Activated naive CD8-positive, alpha-beta T cell treated with anti-CD3 and anti-CD28 coated beads for 36 hours (primary cell): Measurements from ENCODE around the gene PCK2. TPM values are rescaled to one million over a fixed set of nuclear protein-coding genes. Genes with fewer than 3 reads are reported as not detected.
A peak's percentile ranks its signal among the peaks of the same experiment; 100 is the strongest.

Experiments
- DNase-seq: peaks from one replicate; pipeline ENCODE4 v3.0.0; 2021
- H3K27ac Mint-ChIP-seq: one replicate; pipeline ENCODE4 v1.8.0; 2022; ENCODE audit warnings: mild to moderate bottlenecking, moderate library complexity, mixed read lengths
- H3K27me3 Mint-ChIP-seq: one replicate; pipeline ENCODE4 v1.8.0; 2022; ENCODE audit warnings: mild to moderate bottlenecking, mixed read lengths
- H3K36me3 Mint-ChIP-seq: one replicate; pipeline ENCODE4 v1.8.0; 2021; ENCODE audit warnings: mild to moderate bottlenecking, mixed read lengths
- H3K4me1 Mint-ChIP-seq: one replicate; pipeline ENCODE4 v1.8.0; 2021; ENCODE audit warnings: mixed read lengths
- H3K4me3 Mint-ChIP-seq: one replicate; pipeline ENCODE4 v1.8.0; 2022; ENCODE audit warnings: mild to moderate bottlenecking, moderate library complexity, mixed read lengths
- H3K9me3 Mint-ChIP-seq: one replicate; pipeline ENCODE4 v1.8.0; 2022; ENCODE audit warnings: mixed read lengths
- total RNA-seq, 2 experiments: library from RNA; stranded (reverse); gene quantifications; one replicate each; pipeline ENCODE4 v1.2.3, GENCODE V29; 2021

The PCK2 gene
- total RNA-seq, 2 experiments from 2014 or later = 110 TPM

DNA sequence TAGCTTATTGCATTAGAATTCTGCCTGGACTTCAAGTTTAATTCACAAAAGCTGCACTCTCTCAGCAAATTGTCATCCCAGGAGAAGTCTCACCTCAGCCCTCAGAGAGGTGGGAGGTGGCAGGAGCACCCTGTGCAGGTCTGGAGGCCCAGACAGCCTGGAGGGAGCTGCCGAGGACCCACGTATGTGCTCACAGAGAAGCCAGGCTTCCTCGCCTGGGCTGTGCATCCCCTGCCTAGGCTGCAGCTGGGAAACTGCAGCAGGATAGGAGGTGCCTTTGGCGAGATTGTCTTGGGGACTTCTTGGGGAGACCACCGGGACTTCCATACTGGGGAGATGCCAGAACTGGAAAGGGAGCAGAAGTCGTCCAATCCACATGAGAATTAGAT is 14.0 kb upstream of the PCK2 start:
- Mint-ChIP-seq H3K27me3 (no peaks in the 10 kb centered on the region), H3K9me3 (no peaks in the 10 kb centered on the region), H3K27ac (no peak overlapping the region), H3K36me3 (no peaks in the 10 kb centered on the region), H3K4me1 (peaks cover 19% of the 10 kb centered on the region), H3K4me3 (peak overlapping the region; percentile 74)
- DNase-seq = no peak

DNA sequence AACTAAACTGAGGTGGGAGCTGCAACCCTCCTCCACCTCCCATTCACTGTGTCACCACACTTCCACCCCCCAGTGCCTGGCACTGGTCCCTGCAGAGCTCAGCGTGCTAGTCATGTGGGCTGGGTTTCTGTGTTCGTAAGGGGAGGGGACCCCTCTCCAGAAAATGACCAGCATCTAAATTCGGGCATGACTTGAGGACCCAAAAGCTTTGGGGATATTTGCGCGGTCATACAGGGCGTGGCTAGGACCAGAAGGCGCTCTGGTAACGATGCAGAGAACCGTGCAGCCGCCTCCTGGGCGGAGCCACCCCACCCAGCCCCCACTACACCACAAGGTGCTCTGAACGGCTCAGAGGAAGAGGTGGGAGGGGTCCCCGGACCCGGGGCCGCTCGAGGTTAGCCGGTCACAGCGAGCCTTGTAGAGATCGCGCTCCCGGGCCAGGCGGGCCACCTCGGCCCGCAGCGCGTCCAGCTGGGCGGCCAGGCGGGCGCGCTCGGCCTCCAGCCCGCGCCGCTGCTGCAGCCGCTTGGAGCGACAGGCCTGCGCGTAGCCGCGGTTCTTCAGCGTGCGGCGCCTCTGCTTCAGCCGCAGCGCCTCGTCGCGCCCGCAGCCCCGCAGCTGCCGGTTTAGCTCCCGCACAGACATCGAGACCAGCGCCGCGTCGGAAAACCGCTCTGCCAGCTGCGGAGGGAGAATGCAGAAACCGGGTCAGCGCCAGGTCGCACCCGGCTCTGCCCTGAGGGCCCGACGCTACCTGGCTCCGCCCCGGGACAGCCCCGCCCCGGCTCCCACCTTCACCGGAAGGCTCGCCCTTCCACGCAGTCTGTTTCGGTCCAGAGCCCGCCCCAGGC is 13.0 kb upstream of the PCK2 start:
- peaks cover 16% of the 10 kb centered on the region for H3K4me1 Mint-ChIP-seq
- H3K4me3 Mint-ChIP-seq = peak overlapping the region; percentile 74
- H3K27ac Mint-ChIP-seq = peak overlapping the region; percentile 53
- H3K9me3 Mint-ChIP-seq = no peaks in the 10 kb centered on the region
- H3K36me3 Mint-ChIP-seq = no peaks in the 10 kb centered on the region
- no peaks in the 10 kb centered on the region for H3K27me3 Mint-ChIP-seq
- DNase-seq = peak; percentile 76

DNA sequence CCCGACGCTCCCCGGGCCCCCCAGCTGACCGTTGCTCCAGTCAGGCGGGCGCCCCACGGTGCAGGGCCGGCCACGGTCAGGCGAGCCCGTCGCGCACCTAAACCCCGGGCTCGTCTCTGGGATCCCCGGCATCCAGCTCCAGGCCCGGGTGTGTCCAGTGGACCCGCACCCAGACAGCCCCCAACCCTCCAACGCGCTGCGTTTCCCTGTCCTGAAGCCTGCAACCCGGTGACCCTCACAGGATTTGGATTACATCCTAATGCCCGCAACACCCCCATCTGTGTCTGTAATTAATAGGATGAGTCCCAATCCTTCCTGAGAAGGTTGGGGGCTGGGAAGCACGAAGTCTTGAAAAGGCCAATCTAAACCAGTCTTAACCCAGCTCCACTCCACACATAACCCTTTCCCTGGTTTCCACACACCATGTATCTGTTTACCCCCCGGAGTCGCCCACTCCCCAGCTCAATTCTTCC is 12.3 kb upstream of the PCK2 start:
- no peak for DNase-seq
- H3K4me3 Mint-ChIP-seq = peak overlapping the region; percentile 72
- H3K27me3 Mint-ChIP-seq = no peaks in the 10 kb centered on the region
- no peaks in the 10 kb centered on the region for H3K36me3 Mint-ChIP-seq
- H3K27ac Mint-ChIP-seq = no peak overlapping the region
- peaks cover 16% of the 10 kb centered on the region for H3K4me1 Mint-ChIP-seq
- no peaks in the 10 kb centered on the region for H3K9me3 Mint-ChIP-seq

DNA sequence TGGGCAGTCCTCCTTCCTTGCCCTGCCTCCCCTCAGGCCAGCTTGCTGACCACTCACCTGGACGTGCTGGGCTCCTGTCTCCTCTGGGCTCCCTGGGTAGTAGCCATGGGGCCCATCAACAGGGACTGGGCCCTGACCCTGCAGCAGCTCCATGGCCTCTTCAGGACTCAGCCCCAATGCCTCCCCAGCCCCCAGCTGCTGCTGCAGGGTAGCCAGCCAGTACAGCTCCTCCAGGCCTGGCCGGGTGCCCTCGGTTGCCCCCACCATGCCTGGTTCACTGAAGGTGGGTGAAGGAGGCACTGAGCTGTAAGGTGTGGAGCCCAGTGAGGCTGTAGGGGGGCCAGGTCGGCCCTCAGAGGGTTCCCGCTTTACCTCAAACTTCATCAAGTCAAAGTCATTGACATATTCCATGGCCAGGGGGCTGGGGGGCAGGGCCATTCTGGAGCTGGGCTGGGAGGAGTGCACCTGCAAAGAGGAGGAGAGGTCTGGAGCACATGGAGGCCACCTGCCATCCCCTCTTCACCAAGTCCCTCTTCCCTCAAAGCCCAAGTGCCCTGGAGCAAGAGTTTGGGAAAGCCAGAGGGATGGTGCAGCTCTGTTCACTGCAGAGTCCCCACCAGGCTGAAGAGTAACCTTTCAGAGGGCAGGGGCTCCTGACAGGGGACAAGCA is 11.6 kb upstream of the PCK2 start:
- Mint-ChIP-seq H3K9me3 (no peaks in the 10 kb centered on the region), H3K27me3 (no peaks in the 10 kb centered on the region), H3K27ac (no peak overlapping the region), H3K4me3 (peak overlapping the region; percentile 72), H3K4me1 (peaks cover 16% of the 10 kb centered on the region), H3K36me3 (no peaks in the 10 kb centered on the region)
- no peak for DNase-seq

DNA sequence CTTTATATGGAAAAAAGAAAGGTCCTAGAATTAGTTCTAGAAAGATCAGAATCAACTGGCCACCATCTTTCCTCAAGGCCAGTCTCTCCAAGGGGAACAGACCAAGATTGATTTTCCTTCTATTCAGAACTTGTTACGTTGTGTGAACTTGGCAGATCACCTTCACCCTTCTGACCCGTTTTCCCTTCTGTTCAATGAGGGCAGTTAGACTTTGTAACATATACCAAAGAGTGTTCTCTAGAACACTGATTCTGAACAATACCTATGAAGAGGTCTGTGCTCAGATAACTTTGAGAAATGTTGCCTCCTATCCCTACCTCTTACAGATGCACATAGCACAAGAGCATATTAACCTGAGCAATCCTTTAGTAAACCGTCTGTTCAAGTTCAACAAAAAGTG is 10.6 kb upstream of the PCK2 start:
- H3K36me3 Mint-ChIP-seq = no peaks in the 10 kb centered on the region
- H3K27ac Mint-ChIP-seq = no peak overlapping the region
- DNase-seq = no peak
- H3K9me3 Mint-ChIP-seq = no peaks in the 10 kb centered on the region
- no peaks in the 10 kb centered on the region for H3K27me3 Mint-ChIP-seq
- H3K4me3 Mint-ChIP-seq = no peak overlapping the region
- peaks cover 16% of the 10 kb centered on the region for H3K4me1 Mint-ChIP-seq

DNA sequence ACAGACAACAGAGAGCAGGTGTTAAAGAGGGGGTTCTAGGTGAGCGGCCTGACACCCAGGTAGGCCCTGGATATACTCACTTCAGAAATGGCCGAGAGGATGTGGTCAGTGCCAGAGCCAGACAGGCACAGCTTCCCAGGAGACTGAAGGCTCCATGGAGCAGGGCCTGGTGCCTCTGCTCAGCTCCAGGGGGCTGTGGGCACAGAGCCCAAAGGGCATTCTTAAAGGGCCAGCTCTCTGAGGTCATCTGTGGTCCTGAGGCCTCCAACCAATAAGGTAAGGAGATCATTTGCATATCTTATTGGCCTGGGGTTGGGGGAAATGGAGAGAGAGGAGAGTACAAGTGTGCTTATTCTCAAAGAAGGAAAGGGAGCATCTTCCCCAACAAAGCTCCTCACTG is 9.7 kb upstream of the PCK2 start:
- Mint-ChIP-seq H3K9me3 (no peaks in the 10 kb centered on the region), H3K4me3 (no peak overlapping the region), H3K27me3 (no peaks in the 10 kb centered on the region), H3K27ac (no peak overlapping the region), H3K36me3 (no peaks in the 10 kb centered on the region), H3K4me1 (peaks cover 16% of the 10 kb centered on the region)
- DNase-seq = no peak

DNA sequence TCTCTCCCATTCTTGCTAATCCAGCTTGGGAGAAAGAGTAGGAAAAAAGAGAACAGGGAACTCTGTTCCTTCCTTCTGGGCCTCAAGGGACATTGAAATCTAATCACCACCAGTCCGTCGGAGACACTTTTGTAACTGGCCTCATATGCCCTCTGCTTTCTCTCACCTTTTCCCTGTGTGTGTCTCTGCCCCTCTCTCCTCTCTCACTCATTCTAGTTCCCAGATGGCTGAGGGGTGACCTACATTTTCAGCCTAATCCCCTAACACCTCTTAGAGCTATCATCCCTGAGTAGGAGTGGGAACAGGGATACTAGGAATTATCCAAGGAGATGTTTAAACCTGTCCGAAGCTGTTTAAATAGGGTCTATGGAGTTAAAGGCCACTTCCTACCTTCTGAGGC is 8.9 kb upstream of the PCK2 start:
- Mint-ChIP-seq H3K4me3 (no peak overlapping the region), H3K27ac (no peak overlapping the region), H3K27me3 (no peaks in the 10 kb centered on the region), H3K9me3 (no peaks in the 10 kb centered on the region), H3K4me1 (peaks cover 16% of the 10 kb centered on the region), H3K36me3 (no peaks in the 10 kb centered on the region)
- no peak for DNase-seq

DNA sequence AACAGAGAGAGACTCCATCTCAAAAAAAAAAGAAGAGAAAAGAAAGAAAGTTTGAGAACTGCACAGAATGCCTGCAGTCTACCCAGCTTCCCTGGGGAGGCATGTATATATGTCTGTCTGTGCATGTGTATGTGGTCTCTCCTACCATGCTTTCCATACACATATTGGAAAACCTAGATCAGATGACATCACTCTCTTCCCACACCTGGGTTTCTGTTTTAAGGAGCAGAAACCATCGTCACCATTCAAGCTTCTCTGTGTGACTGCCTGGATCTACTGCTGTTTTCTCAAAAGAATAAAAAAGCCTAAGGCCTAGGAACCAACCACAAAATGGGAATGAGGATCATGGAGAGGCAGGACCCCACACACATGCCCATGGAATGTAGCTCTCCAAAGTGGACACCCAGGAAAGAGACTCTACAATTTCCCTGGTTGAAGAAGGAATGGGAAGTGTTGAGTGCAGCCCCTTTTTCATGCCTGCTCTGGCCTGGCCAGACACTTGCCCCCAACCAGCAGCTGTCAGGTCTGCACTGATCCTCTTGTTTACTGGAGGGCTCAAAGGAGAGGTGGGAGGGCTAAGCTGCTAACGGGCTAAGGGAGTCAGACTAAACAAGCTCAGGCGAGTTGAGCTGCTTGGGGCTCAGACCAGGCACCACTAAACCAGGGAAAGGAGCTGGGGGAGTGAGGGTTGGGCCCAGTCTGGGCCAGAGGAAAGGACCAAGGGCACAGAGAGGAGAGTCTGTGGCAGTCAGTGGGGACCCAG is 7.7 kb upstream of the PCK2 start:
- Mint-ChIP-seq H3K27me3 (no peaks in the 10 kb centered on the region), H3K27ac (no peak overlapping the region), H3K4me3 (no peak overlapping the region), H3K36me3 (no peaks in the 10 kb centered on the region), H3K9me3 (no peaks in the 10 kb centered on the region), H3K4me1 (peaks cover 15% of the 10 kb centered on the region)
- no peak for DNase-seq

DNA sequence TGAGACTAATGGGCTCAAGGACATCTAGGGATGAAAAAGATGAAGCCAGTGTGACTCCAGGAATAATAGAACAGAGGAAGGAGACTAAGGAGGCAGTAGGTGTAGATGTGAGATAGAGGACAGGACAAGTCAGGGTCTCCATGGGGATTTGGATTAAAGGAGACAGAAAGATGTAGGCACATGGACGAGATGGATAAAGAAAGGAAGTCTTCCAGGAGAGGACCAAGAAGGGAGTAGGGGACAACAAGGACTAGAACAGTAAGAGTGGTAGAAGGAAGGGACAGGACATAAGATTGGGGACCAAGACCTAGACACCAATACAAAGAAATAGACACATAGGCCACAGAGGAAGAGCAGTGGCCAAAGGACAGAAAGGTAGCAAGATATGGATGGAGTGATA is 7.1 kb upstream of the PCK2 start:
- peaks cover 12% of the 10 kb centered on the region for H3K4me1 Mint-ChIP-seq
- H3K36me3 Mint-ChIP-seq = no peaks in the 10 kb centered on the region
- H3K9me3 Mint-ChIP-seq = no peaks in the 10 kb centered on the region
- DNase-seq = no peak
- no peak overlapping the region for H3K27ac Mint-ChIP-seq
- no peaks in the 10 kb centered on the region for H3K27me3 Mint-ChIP-seq
- H3K4me3 Mint-ChIP-seq = no peak overlapping the region

DNA sequence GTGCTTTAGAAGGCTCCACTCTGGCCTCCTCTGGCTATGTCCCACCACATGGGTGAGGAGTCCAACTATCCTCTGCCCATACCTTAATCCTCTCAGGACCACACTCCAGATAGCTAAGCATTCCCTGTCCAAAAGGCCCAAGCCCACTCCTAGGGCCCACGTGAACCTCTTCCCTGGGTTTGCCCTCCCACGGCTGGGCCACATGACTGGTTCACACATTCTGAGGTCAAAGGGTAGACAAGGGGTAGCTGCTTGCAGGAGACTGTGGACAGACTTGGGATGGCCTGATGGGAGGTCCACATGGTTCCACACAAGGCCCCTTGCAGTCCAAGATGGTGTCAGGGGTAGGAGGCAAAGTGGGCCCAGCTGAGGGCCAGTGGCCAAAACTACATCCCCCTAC is 6.0 kb upstream of the PCK2 start:
- Mint-ChIP-seq H3K27ac (no peak overlapping the region), H3K9me3 (no peaks in the 10 kb centered on the region), H3K4me1 (peaks cover 12% of the 10 kb centered on the region), H3K27me3 (no peaks in the 10 kb centered on the region), H3K36me3 (no peaks in the 10 kb centered on the region), H3K4me3 (no peak overlapping the region)
- no peak for DNase-seq

DNA sequence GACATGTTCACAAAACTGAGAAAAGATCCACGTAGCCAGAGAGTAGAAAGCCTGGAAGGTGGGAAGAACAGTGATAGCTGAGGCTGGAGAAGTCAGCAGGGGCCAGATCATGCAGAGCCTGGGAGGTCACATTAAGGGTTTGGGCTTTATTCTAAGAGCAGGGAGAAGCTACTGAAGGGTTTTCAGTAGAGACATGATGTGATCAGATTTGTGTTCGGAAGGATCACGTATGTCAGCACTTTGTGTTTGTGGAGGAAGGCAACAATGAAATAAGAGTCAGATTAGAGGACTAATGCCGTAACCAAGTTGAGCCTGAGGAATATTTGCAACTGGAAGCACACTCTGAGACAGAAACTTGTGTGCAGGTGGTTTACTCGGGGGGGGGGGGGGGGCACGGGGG is 4.2 kb upstream of the PCK2 start:
- H3K27me3 Mint-ChIP-seq = no peaks in the 10 kb centered on the region
- no peak overlapping the region for H3K27ac Mint-ChIP-seq
- peaks cover 3% of the 10 kb centered on the region for H3K36me3 Mint-ChIP-seq
- H3K4me3 Mint-ChIP-seq = no peak overlapping the region
- DNase-seq = no peak
- H3K4me1 Mint-ChIP-seq = peaks cover 20% of the 10 kb centered on the region
- H3K9me3 Mint-ChIP-seq = no peaks in the 10 kb centered on the region

DNA sequence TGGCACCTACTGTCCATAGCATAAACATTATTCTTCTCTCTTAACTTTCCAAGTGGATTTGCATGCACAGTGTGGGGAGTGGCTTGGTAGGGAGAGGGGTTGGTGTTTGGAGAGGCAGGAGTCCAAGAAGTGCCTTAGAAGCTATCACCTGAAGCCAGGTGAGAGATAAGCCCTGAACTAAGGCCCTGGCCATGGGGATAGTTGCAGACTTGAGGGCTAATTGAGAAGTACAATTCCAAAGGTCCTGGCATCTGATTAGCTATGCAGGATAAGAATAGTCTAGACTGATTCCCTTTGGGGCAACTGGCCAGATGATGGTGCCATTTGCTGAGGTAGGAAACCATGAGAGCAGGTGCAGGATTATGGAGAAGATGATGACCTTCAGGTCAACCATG is 2.0 kb upstream of the PCK2 start:
- Mint-ChIP-seq H3K27me3 (no peaks in the 10 kb centered on the region), H3K9me3 (no peaks in the 10 kb centered on the region), H3K27ac (no peak overlapping the region), H3K36me3 (peaks cover 21% of the 10 kb centered on the region), H3K4me3 (no peak overlapping the region), H3K4me1 (peaks cover 33% of the 10 kb centered on the region)
- DNase-seq = no peak

DNA sequence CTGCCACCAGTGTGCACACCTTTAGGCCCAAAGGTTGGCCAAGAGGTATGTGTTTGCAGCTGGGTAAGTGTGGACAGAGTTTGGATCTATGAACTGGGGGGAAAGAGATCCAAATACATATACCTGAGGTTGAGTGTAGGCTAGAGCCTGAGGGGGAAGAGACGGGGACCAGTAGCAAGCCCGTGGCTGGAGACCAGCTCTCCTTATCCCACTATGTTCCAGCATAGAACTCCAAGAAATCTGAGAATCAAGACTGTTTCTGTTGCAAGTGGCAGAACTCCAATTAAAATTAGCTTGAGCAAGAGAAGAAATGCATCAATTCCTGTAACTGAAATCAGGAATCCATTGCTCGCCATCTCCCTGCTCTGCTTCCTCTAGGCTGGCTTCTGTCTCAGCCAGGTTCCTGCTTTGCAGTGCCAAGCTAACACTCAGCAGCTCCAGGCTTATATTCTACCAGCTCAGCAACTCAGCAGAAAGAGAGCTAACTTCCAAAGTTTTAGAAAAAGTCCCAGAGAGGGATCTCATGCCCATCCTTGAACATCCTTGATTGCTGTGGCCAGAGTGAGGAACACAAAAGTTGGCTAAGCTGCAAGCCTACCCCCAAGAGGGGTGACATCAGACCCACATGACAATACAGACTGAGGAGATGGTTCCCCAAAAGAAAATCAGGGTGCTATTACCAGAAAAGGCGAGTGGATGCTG is 1.5 kb upstream of the PCK2 start:
- no peaks in the 10 kb centered on the region for H3K9me3 Mint-ChIP-seq
- H3K4me1 Mint-ChIP-seq = peaks cover 33% of the 10 kb centered on the region
- peaks cover 21% of the 10 kb centered on the region for H3K36me3 Mint-ChIP-seq
- peak overlapping the region; percentile 96 for H3K4me3 Mint-ChIP-seq
- H3K27me3 Mint-ChIP-seq = no peaks in the 10 kb centered on the region
- DNase-seq = no peak
- H3K27ac Mint-ChIP-seq = peak overlapping the region; percentile 98

DNA sequence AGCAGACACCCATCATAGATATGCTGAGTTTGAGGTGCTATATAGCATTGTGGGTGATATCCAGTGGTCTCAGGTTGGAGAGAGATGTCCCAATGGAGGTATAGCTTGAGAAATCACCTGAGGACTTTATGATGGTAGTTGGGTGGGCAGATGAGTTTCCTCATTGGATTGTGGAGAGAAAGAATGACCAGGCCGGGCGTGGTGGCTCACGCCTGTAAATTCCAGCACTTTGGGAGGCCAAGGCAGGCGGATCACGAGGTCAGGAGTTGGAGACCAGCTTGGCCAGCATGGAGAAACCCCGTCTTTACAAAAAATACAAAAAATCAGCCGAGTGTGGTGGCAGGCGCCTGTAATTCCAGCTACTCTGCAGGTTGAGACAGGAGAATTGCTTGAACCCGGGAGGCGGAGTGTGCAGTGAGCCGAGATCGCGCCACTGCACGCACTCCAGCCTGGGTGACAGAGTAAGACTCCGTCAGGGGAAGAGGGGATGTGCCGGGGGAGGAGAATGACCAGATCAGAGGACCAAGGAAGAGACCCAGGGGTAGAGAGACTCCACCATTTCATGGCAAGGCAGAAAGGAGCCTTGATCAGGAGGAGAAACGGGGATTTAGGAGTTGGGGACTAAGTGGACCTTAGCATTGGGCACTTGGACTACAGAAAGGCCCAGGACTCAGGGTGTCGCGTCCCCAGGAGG is 757 bp upstream of the PCK2 start:
- DNase-seq = no peak
- H3K4me1 Mint-ChIP-seq = peaks cover 33% of the 10 kb centered on the region
- no peaks in the 10 kb centered on the region for H3K27me3 Mint-ChIP-seq
- H3K27ac Mint-ChIP-seq = peak overlapping the region; percentile 98
- H3K36me3 Mint-ChIP-seq = peaks cover 25% of the 10 kb centered on the region
- H3K9me3 Mint-ChIP-seq = no peaks in the 10 kb centered on the region
- peak overlapping the region; percentile 96 for H3K4me3 Mint-ChIP-seq
